Activated T-cell treated with anti-CD3 and anti-CD28 coated beads, Interleukin-2, amount 50 U/mL, for 72 hours (primary cell): ENCODE results near the gene RNPS1. TPM values are rescaled to one million over a fixed set of nuclear protein-coding genes. Genes with fewer than 3 reads are reported as not detected.
"Not testable (repeated sequence)": the region's sequence is repeated elsewhere in the genome, so short reads cannot be mapped to it uniquely, and the experiment has no call there.

Experiments used
- ATAC-seq, 2 donors: fragments of 150-1000 bp; cut with Tn5 transposase; replicated peaks in 1 of 2; 2 replicates each; pipeline ENCODE4 v1.10.0; 2021; ENCODE audit warnings: moderate library complexity in 2 of 2, mild to moderate bottlenecking in 1 of 2
- DNase-seq, 2 donors: peaks; one replicate each; pipeline ENCODE4 v3.0.0; 2021 to 2022; ENCODE audit warnings: mixed read lengths in 1 of 2
- H3K27ac Mint-ChIP-seq: one replicate; pipeline ENCODE4 v1.8.0; 2022; ENCODE audit warnings: mild to moderate bottlenecking, moderate library complexity, mixed read lengths
- H3K27me3 Mint-ChIP-seq: one replicate; pipeline ENCODE4 v1.8.0; 2022; ENCODE audit warnings: low read depth, mixed read lengths
- H3K36me3 Mint-ChIP-seq, 2 donors: one replicate each; pipeline ENCODE4 v1.8.0; 2022; ENCODE audit warnings: mixed read lengths in 2 of 2, mild to moderate bottlenecking in 1 of 2; ENCODE audit not compliant: insufficient read depth in 2 of 2
- H3K4me1 Mint-ChIP-seq: one replicate; pipeline ENCODE4 v1.8.0; 2022; ENCODE audit warnings: low read depth, mixed read lengths
- H3K4me3 Mint-ChIP-seq, 2 donors: one replicate each; pipeline ENCODE4 v1.8.0; 2022; ENCODE audit warnings: mild to moderate bottlenecking in 2 of 2, mixed read lengths in 2 of 2, moderate library complexity in 2 of 2
- H3K9me3 Mint-ChIP-seq, 2 donors: one replicate each; pipeline ENCODE4 v1.8.0; 2022; ENCODE audit warnings: mixed read lengths in 2 of 2
- total RNA-seq, 2 donors: library from RNA; stranded (reverse); gene quantifications; one replicate each; pipeline ENCODE4 v1.2.3, GENCODE V29; 2022

Gene RNPS1
- total RNA-seq, 2 donors from 2014 or later = 336 to 361 TPM

- H3K9me3 Mint-ChIP-seq, H3K27me3 Mint-ChIP-seq, H3K4me1 Mint-ChIP-seq, H3K27ac Mint-ChIP-seq, H3K4me3 Mint-ChIP-seq, DNase-seq, ATAC-seq: not testable (repeated sequence)
- H3K36me3 Mint-ChIP-seq = peaks cover 19 to 53% of the 10 kb centered on the region in 2 donors
These were observed 9.4 kb downstream of the RNPS1 start for GRCh38 chr16:2258530-2258929.

- Mint-ChIP-seq H3K4me3 (no peak overlapping the region), H3K27ac (no peak overlapping the region), H3K4me1 (no peaks in the 10 kb centered on the region), H3K9me3 (no peaks in the 10 kb centered on the region), H3K27me3 (no peaks in the 10 kb centered on the region), H3K36me3 (peaks cover 21 to 57% of the 10 kb centered on the region in 2 donors)
- ATAC-seq (no peak), DNase-seq (no peak)
These were observed 10.2 kb downstream of the RNPS1 start for GRCh38 chr16:2257726-2258125.

- Mint-ChIP-seq H3K27ac (peak overlapping the region; percentile 64), H3K27me3 (no peaks in the 10 kb centered on the region), H3K36me3 (peaks cover 12 to 48% of the 10 kb centered on the region in 2 donors), H3K9me3 (no peaks in the 10 kb centered on the region), H3K4me3 (no peak overlapping the region), H3K4me1 (no peaks in the 10 kb centered on the region)
- ATAC-seq (no peak), DNase-seq (no peak)
These were observed 11.3 kb downstream of the RNPS1 start for GRCh38 chr16:2256531-2257140.

DNA sequence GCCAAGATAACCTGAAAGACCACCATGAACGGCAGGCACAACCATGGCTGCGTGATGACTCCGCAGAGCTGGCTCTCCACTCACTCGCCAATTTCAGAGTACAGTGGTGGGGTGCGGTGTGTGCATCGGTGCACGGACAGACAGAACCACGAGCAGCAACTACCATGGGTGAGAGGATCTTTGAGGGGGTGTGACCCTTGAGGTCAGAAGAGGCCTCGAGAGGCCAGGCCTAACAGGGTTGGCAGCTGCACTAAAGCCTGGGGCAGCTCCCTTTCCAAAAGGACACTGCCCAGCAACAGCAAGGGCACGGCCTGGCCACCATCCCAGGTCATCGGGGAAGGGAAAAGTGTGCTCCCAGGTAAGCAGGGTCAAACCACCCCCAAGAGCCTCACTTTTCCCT is 14.6 kb downstream of the RNPS1 start:
- peaks cover 10 to 35% of the 10 kb centered on the region in 2 donors for H3K36me3 Mint-ChIP-seq
- H3K4me1 Mint-ChIP-seq = no peaks in the 10 kb centered on the region
- no peaks in the 10 kb centered on the region for H3K27me3 Mint-ChIP-seq
- H3K4me3 Mint-ChIP-seq = no peak overlapping the region
- no peak for ATAC-seq
- no peak for DNase-seq
- no peaks in the 10 kb centered on the region for H3K9me3 Mint-ChIP-seq
- no peak overlapping the region for H3K27ac Mint-ChIP-seq

DNA sequence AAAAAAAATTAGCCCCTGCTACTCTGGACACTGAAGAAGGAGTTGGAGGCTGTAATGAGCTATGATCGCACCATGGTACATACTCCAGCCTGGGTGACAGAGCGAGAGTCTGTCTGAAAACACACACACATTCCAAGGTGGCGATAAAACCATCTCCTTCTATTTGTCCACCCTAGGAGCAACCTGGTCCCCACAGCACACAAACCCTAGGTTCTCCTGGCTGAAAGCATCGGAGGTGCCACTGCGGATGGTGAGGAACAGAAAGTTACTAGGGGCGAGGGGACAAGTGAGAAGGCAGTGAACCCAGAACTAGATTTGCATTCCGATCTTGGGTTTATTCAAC is 15.1 kb downstream of the RNPS1 start:
- H3K9me3 Mint-ChIP-seq = no peaks in the 10 kb centered on the region
- H3K36me3 Mint-ChIP-seq = peaks cover 9 to 31% of the 10 kb centered on the region in 2 donors
- no peaks in the 10 kb centered on the region for H3K4me1 Mint-ChIP-seq

DNA sequence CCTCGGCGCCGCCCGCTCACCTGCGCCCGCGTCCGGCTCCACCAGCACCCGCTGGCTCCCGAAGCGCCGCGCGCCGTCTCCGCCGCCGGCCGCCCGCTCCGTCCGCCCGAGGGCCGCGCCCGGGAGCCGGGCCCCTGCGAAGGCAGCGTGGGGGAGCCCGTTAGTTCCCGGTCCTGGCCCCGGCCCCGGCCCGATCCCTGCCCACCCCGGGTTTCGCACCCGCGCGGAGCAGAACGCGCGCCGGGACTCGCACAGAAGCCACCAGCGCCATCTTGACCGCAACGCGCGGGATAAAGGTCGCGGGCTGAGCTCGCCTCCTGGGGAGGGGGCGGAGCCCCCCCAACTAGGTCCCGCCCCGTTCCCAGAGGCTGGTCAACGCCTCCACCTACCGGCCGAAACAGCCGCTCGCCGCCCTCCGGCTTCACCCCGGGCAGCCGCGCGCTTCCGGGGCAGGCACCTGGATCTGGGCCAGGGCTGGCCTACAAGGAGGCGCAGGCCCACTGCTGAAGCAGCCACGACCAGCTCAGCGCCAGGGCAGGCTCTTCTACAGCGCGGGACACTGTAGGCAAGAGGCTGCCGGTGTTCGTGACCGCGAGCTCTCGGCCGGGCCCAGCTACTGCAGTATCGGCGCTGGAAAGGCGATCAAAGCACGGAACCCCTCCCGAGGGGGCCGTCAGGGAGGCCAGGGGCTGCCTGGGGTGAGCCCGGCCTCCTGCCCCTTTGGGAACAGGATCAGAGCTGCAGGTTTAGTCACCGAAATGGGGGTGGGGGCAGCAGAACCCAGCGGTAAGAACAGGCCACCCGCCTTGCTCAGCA is 16.4 kb downstream of the RNPS1 start, which contains the start of gene ECI1:
ECI1 (minus strand) TSS at position 292 of the 816 bp plus-strand sequence; CDS start at position 271, 21 bp downstream.
- Mint-ChIP-seq H3K36me3 (peaks cover 5 to 26% of the 10 kb centered on the region in 2 donors), H3K27me3 (no peaks in the 10 kb centered on the region), H3K4me1 (no peaks in the 10 kb centered on the region), H3K9me3 (no peaks in the 10 kb centered on the region), H3K27ac (peak within 1 kb of the TSS; percentile 96), H3K4me3 (peak within 1 kb of the TSS; percentile 97 to 98)
- ATAC-seq (peak; percentile 92), DNase-seq (peak; percentile 93 to 94)

More for the DNA sequence above, 15.1 kb downstream of the RNPS1 start:
- no peak for DNase-seq
- no peak for ATAC-seq
- no peak overlapping the region for H3K4me3 Mint-ChIP-seq
- H3K27me3 Mint-ChIP-seq = no peaks in the 10 kb centered on the region
- no peak overlapping the region for H3K27ac Mint-ChIP-seq

DNA sequence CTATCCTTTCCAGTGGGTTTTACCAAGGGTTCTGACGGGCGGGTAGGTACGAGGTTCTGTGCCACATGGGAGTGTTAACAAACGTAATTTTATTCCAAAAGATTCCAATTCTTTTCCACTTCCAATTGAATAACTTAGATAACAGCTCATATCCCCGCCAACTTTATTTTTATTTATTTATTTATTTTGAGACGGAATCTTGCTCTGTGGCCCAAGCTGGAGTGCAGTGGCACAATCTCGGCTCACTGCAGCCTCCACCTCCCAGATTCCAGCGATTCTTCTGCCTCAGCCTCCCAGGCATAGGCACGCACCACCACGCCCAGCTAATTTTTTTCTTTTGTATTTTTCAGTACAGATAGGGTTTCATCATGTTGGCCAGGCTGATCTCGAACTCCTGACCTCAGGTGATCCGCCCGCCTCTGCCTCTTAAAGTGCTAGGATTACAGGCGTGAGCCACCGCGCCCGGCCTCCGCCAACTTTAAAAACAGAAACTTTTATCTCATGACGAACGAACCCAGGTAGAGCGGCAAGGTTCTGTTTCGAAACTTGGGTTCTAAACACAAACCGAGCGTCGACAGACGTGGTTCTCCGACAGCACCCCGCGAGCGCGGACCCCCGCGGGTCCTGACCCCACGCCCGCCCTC is 17.2 kb downstream of the RNPS1 start:
- H3K4me3 Mint-ChIP-seq = peak overlapping the region; percentile 97 to 98
- H3K27me3 Mint-ChIP-seq = no peaks in the 10 kb centered on the region
- H3K4me1 Mint-ChIP-seq = no peaks in the 10 kb centered on the region
- DNase-seq (peak; percentile 47 to 48), ATAC-seq (peak; percentile 3 to 14)
- peaks cover 3 to 20% of the 10 kb centered on the region in 2 donors for H3K36me3 Mint-ChIP-seq
- no peaks in the 10 kb centered on the region for H3K9me3 Mint-ChIP-seq
- peak overlapping the region; percentile 96 for H3K27ac Mint-ChIP-seq

- H3K9me3 Mint-ChIP-seq = no peaks in the 10 kb centered on the region
- no peak overlapping the region for H3K4me3 Mint-ChIP-seq
- no peak overlapping the region for H3K27ac Mint-ChIP-seq
- no peak for ATAC-seq
- no peaks in the 10 kb centered on the region for H3K27me3 Mint-ChIP-seq
- no peaks in the 10 kb centered on the region for H3K4me1 Mint-ChIP-seq
- DNase-seq = no peak
- H3K36me3 Mint-ChIP-seq = peaks cover 0 to 6% of the 10 kb centered on the region in 2 donors
These were observed 21.5 kb downstream of the RNPS1 start for GRCh38 chr16:2246301-2246885.

GRCh38 chr16:2244926-2245795 is 22.8 kb downstream of the RNPS1 start:
- Mint-ChIP-seq H3K27ac (no peak overlapping the region), H3K36me3 (peaks cover 0 to 3% of the 10 kb centered on the region in 2 donors)

DNA sequence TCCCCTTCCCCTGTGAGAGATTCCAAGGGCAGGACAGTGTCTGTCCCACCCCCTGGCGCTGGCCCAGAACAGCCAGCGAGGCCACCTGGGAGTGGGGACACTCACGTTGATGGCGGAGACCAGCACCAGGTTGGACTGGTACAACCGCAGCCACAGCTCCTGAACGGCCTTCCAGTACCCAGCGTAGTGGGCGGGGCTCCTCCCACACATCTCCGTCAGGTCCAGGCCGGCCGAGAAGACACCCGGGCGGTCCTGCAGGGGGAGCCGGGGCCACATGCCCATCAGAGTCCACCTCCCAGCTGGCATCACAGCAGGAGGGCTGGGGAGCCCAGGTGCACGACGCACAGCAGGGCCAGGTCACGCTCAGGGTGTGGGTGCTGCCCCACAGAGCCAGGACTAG is 23.6 kb downstream of the RNPS1 start:
- H3K4me1 Mint-ChIP-seq = no peaks in the 10 kb centered on the region
- H3K27me3 Mint-ChIP-seq = no peaks in the 10 kb centered on the region
- peak in 1 of 2 donors; percentile 10 for ATAC-seq
- H3K36me3 Mint-ChIP-seq = peaks cover 0 to 3% of the 10 kb centered on the region in 2 donors
- no peak for DNase-seq
- no peaks in the 10 kb centered on the region for H3K9me3 Mint-ChIP-seq
- H3K27ac Mint-ChIP-seq = no peak overlapping the region
- no peak overlapping the region for H3K4me3 Mint-ChIP-seq

More at GRCh38 chr16:2244926-2245795, 22.8 kb downstream of the RNPS1 start:
- H3K4me3 Mint-ChIP-seq = no peak overlapping the region
- ATAC-seq (peak in 1 of 2 donors; percentile 12), DNase-seq (no peak)
- no peaks in the 10 kb centered on the region for H3K4me1 Mint-ChIP-seq
- H3K27me3 Mint-ChIP-seq = no peaks in the 10 kb centered on the region
- H3K9me3 Mint-ChIP-seq = no peaks in the 10 kb centered on the region

GRCh38 chr16:2243781-2244180 is 24.1 kb downstream of the RNPS1 start:
- Mint-ChIP-seq H3K36me3 (peaks cover 0 to 1% of the 10 kb centered on the region in 2 donors), H3K9me3 (no peaks in the 10 kb centered on the region), H3K27ac (no peak overlapping the region), H3K4me1 (no peaks in the 10 kb centered on the region), H3K4me3 (no peak overlapping the region), H3K27me3 (no peaks in the 10 kb centered on the region)
- ATAC-seq = no peak
- no peak for DNase-seq

DNA sequence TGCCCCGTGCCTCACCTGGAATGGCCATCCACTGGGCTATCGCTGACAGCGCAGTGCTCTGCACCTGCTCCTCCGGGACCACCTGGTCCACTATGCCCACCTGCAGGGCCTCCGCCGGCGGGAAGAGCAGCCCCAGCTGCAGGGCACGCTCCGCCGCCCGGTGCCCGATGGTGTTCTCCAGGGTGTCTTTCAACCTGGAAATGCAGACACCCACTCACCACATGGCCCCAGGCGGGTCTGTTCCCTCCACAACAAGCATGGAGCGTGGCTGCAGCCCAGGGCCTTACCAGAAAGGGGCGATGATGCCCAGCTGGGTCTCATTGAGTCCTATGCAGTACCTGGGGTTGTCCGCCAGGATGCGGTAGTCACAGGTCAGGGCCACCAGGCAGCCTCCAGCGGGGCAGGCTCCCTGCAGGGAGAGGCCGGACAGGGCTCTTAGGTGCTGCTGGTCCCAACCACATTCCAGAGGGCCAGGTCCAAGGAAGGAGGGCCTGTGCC is 24.8 kb downstream of the RNPS1 start:
- H3K27me3 Mint-ChIP-seq = no peaks in the 10 kb centered on the region
- no peak overlapping the region for H3K4me3 Mint-ChIP-seq
- peaks cover 0 to 1% of the 10 kb centered on the region in 2 donors for H3K36me3 Mint-ChIP-seq
- DNase-seq (no peak), ATAC-seq (no peak)
- no peak overlapping the region for H3K27ac Mint-ChIP-seq
- H3K4me1 Mint-ChIP-seq = no peaks in the 10 kb centered on the region
- no peaks in the 10 kb centered on the region for H3K9me3 Mint-ChIP-seq
